GM19372 (cell line): ENCODE results near the gene POC5.
A peak's percentile ranks its signal among the peaks of the same experiment; 100 is the strongest.
"Not testable (repeated sequence)": the region's sequence is repeated elsewhere in the genome, so short reads cannot be mapped to it uniquely, and the experiment has no call there.

Experiments used
- ATAC-seq: cut with Tn5 transposase; IDR thresholded peaks from one replicate; pipeline ENCODE4 v1.9.1; 2021; ENCODE audit warnings: mild to moderate bottlenecking, low read depth, moderate library complexity; ENCODE audit not compliant: unreplicated experiment

POC5 gene, protein sequence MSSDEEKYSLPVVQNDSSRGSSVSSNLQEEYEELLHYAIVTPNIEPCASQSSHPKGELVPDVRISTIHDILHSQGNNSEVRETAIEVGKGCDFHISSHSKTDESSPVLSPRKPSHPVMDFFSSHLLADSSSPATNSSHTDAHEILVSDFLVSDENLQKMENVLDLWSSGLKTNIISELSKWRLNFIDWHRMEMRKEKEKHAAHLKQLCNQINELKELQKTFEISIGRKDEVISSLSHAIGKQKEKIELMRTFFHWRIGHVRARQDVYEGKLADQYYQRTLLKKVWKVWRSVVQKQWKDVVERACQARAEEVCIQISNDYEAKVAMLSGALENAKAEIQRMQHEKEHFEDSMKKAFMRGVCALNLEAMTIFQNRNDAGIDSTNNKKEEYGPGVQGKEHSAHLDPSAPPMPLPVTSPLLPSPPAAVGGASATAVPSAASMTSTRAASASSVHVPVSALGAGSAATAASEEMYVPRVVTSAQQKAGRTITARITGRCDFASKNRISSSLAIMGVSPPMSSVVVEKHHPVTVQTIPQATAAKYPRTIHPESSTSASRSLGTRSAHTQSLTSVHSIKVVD

DNA sequence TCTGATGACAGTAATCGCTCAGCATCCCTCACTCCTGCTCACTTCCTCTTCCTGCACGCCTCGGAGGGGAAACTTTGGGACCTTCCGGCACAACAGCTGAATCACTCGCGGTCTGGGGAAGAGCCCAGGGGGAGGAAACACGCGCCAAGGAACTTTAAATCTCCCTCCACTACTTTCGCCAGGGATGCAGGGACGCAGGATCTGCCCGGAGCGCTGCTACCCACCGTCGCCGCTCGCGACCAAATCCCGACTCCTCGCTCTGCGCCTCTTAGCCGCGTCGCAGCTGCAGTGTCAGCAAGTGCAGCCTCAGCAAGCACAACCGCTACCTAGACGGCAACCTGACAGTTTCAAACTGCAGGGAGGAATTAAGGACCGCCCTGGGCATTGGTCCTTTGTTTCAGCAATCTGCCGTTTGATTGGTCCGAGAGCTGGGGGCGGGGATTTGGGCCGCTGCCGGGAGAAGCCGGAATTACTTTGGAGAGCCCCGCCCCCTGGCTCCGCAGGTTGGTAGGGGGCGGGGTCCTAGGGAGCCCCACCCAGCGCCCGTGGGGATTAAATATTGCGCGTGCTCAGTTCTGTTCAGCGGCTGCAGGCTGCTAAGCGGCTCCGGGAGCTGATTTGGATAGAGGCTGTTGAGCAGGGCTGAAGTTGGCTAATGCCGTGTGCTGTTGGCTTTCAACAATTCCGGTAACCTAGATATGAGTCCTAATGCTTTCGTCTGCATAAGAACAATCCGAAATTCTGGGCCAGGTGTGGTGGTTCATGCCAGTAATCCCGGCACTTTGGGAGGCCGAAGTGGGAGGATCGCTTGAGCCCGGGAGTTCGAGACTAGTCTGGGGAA is at the start of gene POC5:
Gene POC5 (minus strand): TSS at position 356 of the 841 bp plus-strand sequence. CDS start 4,500 bp downstream, outside the sequence.
- ATAC-seq = peak; percentile 94

DNA sequence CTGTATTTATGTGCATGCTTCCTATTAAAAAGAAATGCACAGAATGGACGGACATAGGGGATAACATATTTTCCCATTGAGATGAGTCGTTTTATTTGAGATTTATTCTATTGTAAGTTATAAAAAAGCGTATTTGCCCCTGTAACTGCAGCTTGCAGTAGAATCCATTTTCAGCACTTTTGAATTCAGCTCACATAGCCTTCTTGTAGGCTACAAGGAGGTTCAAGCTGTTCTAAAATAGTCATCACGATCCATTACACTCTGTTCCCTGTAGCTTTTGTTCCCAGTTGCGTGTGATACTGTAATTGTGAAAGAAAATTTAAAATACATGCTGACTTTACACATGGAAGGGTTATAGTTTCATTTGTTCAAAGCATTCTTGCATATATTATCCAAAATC is 40.9 kb upstream of the POC5 start:
- no peak for ATAC-seq

DNA sequence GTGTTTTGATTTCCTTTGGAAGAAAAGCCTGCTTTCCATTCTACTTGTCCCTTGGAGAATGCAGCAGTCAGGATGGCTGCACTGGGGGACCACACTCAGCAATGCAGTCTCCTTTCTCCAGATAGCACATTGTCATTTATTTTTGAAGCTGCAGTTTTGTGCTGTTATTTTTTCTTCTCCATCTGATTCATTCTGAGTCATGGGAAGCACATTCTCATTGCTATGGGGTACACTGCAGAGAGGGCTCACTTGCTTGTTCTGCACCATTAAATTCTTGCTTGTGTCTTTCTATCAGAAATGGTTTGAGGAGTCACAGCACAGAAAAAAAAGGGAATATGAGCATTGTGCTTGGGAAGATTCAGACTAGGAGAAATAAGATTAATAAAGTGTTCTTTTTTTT is 39.7 kb upstream of the POC5 start:
- no peak for ATAC-seq

DNA sequence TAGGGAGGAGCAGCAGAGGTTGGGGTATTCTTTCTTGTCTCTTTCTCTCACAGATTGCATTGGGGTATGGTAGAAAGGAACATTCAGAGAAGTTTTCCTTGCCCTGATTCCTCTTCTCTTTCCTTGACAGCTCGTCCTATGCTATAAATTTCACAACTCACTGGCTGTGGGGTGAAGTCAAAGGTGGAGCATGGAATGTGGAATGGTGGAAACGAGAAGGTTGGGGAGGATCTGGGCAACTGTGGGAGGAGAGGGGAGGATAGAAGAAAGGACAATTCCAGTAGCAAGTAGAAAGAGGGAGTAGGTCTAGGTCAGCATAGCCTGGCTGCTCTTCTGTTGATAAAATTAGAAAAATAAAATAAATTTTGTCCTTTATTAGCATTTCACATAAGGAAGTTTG is 39.0 kb upstream of the POC5 start:
- ATAC-seq = no peak

DNA sequence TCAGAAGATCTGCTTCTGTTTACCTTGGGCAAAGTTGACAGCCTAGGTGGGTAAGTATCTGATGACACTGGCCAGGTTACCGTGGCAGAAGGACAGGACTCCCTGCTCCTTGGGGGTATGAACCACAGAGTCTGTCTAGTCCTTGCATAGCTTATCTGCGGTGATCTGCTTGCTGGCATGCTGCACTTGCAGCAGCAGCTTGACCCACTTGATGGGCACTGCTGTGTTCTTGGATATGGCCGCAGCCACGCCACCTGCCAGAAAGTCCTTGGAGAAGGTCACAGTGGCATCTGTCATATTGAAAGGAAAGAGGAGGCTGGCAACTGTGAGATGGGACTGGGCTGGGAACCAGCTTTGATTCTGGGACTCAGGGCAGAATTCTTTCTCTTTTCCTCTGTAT is 35.9 kb upstream of the POC5 start:
- ATAC-seq = no peak

DNA sequence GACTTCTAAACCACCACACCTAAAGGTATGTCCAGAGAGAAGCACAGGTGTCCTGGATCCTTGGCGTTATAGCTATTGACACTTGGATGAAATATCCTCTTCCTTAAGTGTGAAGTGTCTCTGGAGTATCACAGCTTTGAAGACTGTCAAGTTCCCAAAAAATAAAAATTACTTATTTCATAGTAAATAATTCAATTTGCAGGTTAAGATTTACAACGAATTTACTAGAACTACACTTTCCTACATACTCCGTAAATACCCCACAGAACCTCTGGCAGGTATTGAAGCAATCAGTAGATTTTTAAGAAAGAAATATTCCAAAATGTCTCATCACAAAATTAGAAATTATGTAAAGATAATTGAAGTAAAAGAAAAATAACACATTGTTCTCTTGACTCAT is 27.1 kb upstream of the POC5 start:
- ATAC-seq = no peak

DNA sequence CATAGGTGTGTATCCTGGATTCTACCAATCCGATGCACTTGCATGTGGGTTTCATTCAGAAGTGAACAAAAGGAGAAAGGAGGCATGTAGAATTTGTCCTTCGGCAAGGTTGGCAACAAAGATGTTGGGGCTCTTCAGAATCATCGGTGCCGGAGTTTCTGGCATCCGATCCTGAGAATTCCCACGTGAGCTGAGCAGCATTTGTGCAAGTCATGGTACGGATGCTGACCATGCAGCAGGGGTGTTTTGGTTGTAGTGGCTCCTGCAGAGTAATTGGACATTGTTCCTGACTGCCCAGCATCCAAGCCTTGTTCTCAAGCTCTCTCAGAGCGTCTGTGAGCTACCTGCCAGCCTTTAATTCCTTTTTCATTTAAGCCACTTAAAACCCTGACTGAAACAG is 19.0 kb upstream of the POC5 start:
- no peak for ATAC-seq

DNA sequence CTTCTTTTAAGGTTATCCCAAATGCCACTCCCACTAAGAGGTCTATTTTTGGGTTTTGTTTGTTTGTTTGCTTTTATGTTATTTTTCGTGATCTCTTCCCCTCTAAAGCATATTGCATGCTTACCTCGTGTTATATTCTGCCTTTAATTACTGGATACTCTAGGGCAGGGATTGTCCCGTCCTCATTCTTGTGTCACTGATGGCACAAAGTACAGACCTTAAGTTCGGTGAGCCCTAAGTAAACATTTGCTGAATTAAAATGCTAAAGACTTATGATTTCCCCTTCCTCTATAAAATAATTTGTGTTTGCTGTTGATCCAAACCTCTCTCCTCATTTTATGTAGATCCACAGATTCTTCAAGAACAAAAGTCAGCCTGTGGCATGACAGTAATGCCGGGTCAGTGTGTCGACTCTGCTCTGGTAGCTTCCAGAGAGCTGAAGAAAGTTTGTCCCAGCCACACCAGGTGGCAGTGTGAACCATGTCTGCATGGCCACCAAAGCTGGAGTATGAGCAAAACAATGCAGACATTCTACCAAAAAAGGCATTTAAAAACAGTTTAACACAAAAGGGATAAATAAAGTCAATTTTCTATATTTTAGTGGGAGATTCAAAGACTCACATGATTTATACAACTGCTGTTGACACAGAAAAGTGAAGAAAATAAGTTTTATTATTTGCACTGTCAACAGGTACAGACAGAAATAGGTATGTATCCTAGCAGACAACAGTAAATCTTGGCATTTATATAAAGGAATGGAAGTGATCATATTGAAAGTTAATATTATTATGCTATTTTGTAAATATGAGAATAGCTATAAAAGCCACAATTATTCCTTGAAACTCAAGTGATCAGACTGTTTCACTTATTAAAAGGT is 17.9 kb upstream of the POC5 start:
- no peak for ATAC-seq

DNA sequence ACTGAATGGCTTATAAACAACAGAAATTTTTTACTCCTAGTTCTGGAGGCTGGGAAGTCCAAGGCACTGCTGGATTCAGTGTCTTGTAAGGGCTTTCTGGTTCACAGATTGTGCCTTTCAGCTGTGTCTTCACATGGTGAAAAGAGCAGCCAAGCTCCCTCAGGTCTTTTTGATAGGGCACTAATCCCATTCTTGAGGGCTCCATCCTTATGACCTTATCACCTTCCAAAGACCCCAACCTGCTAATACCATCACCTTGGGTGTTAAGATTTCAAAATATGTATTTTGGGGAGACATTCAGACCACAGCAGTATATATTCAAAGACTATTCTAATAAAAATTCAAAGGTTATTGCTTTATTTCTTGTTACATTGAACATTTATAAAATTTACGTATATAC is 16.5 kb upstream of the POC5 start:
- ATAC-seq = no peak

DNA sequence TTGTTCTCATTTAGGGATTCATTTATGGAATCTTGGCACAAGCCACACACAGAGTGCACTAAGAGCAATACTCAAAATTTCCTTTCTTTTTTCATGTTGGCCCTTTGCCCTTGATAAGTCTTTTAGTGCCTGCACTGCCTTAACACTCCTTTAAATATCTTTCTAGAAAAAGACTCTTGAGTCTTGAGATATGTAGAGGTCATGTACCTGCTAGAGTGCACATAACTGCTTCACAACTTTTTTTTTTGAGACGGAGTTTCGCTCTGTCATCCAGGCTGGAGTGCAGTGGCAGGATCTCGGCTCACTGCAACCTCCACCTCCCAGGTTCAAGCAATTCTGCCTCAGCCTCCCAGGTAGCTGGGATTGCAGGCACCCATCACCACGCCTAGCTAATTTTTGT is 14.3 kb upstream of the POC5 start:
- not testable (repeated sequence) for ATAC-seq

DNA sequence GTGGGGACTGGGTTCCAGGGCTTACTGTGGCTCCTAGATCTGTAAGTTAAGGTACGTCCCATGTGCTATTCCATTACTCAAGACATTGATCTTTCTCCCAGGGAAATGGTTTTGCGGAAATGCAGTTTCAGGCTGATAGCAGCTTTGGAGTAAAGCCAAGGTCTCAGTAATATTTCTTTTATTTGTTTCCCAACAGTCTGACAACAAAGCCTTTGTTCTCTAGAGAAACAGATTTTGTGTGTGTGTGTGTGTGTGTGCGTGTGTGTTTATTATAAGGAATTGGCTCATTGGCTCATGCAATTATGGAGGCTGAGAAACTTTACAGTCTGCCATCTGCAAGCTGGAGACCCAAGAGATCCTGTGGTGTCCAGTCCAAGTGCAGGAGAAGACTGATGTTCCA is 12.1 kb upstream of the POC5 start:
- no peak for ATAC-seq

DNA sequence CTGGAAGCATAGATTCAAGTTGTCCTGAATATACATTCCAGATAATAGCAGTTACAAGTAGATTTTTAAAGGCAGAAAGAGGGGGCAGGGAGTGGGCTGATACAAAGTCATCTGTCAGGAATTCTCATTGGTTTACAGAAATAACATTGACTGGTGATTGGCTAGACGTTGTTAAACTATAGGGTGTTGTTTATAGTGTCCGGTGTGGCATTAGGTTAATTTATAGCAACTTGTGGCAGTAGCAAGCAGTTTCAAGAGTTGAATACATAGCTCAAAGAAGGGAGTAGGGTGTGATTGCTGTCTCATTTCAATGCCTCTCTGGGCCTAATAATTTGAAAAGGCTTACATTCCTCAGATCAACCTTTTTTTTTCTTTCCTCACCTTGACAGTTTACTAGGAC is 10.7 kb upstream of the POC5 start:
- no peak for ATAC-seq

DNA sequence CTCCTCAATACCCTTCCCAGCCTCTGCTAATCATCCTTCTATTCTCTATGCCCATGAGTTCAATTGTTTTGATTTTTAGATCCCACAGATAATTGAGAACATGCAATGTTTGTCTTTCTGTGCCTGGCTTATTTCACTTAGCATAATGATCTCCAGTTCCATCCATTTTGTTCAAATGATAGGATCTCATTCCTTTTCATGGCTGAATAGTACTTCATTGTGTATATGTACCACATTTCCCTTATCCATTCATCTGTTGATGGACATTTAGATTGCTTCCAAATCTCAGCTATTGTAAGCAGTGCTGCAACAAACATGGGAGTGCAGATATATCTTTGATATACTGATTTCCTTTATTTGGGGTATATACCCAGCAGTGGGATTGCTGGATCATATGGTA is 9.0 kb upstream of the POC5 start:
- ATAC-seq = not testable (repeated sequence)

DNA sequence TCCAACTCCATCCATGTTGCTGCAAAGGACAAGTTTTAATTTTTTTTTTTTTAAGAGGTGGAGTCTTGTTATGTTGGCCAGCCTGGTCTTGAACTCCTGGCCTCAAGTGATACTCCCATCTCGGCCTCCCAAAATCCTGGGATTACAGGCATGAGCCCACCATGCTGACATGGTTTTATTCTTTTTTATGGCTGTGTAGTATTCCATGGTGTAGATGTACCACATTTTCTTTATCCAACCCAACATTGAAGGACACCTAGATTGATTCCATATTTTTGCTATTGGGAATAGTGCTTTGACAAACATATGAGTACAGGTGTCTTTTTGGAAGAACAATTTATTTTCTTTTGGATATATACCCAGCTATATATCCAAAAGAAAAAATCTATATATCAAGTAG is 6.1 kb upstream of the POC5 start:
- ATAC-seq = no peak

DNA sequence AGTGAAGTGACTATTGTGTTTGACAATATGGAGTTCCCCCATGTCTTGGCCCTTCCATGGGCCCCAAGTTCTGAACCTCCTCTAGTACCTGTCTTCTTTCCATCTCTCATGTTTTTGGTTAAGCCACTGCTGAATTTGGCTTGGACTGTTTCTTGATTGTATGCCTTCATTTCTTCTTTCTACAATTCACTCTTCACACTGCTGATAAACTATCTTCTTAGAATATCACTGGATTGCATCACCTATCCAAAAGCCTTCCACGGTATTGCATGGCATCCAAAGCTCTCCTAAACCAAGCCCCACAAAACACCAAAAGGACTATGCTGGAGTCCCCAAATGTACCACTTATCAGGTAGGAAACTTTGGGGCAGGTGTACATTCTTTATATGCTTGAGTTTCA is 4.3 kb upstream of the POC5 start:
- no peak for ATAC-seq

DNA sequence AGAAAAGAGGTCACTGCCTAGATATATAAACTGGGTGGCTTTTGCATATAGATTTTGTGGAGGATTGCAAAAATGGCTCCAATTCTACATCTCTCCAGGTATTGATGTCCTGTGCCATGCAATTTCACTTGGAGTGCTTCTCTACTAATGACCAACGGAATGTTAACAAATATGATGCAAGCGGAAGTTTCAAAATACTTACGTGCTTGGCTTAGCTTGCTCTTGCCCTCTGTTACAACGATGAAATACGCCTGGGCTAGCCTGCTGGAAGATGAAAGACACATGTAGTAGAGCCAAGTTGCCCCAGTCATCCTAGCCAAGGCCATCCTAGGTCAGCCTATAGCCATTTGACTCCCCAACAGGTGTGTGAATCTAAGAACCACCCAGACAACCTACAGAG is 3.6 kb upstream of the POC5 start:
- ATAC-seq = no peak

DNA sequence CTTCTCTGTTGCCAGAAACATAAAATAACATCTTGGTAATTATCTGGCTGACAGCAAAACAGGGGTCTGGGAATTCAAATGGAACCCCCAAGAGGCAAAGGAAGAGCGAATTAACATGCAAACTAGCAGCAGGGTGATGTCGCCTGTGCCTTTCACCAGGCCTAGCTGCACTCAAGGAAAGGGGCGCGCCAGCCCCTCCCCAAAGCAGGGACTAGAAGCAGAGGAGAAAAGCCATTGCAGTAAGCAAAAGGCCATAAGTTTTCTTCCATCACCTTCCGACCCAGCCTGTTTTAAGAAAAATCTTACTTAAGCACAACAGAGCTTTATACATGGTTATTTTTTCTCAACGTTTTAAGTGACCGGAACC is 539 bp downstream of the POC5 start:
- peak; percentile 8 for ATAC-seq

DNA sequence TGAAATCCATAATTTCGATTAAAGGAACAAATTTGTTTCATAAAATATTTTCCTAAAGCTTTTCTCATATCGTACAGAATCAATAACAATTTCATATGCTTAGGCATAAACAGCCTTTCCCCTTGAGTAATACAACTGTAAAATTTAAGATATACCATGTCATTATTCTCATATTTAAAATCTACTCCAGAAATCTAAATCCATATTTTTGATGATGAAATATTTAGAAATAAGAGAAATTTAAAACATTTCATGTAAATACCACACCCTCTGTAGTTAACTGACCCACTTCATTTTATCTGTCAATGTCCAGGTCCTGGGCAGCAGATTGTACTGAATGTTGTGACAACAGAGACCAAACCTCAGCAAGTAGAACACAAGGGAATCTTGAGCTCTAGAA is 5.1 kb downstream of the POC5 start:
- ATAC-seq = no peak

DNA sequence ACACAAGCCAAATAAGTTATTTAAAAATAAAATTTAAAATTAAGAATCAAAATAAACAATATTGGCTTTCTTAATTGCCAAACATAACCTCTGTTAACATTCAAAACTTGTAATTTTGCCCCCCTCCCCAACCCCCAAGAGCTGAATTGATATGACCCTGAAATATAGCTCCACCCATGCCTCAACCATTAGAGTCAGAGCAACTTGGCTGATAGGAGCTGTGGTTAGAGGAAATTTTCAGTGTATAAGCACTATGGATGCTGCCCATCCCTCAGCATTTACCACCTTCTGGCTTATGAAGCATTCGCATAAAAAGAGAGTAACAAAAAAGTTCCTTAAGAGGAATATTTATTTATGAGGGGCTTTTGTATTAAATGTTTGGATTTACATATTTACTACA is 6.1 kb downstream of the POC5 start:
- ATAC-seq = no peak

DNA sequence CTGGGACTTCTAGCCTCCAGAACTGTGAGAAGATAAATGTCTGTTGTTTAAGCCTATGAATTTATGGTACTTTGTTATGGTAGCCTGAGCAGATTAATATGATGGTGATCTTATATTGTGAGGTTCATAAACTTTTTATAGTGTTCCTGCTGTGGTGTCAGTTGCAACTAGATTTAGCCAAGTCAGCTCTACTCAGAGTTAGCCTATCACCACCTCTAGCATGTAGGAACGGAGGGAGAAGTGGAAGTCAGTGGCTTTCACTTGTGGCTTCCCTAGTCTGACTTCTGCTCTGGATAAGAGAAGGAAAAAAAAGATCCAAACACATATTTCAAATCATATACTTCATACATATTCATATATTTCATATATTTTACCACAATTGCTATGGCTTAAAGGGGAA is 6.6 kb downstream of the POC5 start:
- no peak for ATAC-seq
